Activated naive CD8-positive, alpha-beta T cell treated with anti-CD3 and anti-CD28 coated beads, Interleukin-2, amount 10 ng/mL, durations not matched to agents 7 days and 5 days (primary cell): Measurements from ENCODE around the gene RETREG3. TPM values are rescaled to one million over a fixed set of nuclear protein-coding genes. Genes with fewer than 3 reads are reported as not detected.
"Not testable (repeated sequence)": the region's sequence is repeated elsewhere in the genome, so short reads cannot be mapped to it uniquely, and the experiment has no call there.

Experiments
- ATAC-seq: fragments of 150-1000 bp; cut with Tn5 transposase; one replicate; pipeline ENCODE4 v1.10.0; 2021; ENCODE audit warnings: low read depth, moderate library complexity
- POLR2A ChIA-PET: fragments of 350-600 bp; sonication (Branson Sonifier 250); formaldehyde crosslinking; loops from one replicate; lab custom pipeline; 2021; ENCODE audit warnings: antibody characterized with exemption; lab: Charles Lee
- DNase-seq: peaks from one replicate; pipeline ENCODE4 v3.0.0; 2021
- H3K27ac Mint-ChIP-seq: one replicate; pipeline ENCODE4 v1.8.0; 2022; ENCODE audit warnings: mild to moderate bottlenecking, mixed read lengths
- H3K27me3 Mint-ChIP-seq: one replicate; pipeline ENCODE4 v1.8.0; 2022; ENCODE audit warnings: mild to moderate bottlenecking, moderate library complexity, mixed read lengths
- H3K36me3 Mint-ChIP-seq: one replicate; pipeline ENCODE4 v1.8.0; 2021; ENCODE audit warnings: mild to moderate bottlenecking, mixed read lengths
- H3K4me1 Mint-ChIP-seq: one replicate; pipeline ENCODE4 v1.8.0; 2021; ENCODE audit warnings: mixed read lengths
- H3K4me3 Mint-ChIP-seq: one replicate; pipeline ENCODE4 v1.8.0; 2022; ENCODE audit warnings: mild to moderate bottlenecking, moderate library complexity, mixed read lengths
- H3K9me3 Mint-ChIP-seq: one replicate; pipeline ENCODE4 v1.8.0; 2021; ENCODE audit warnings: mixed read lengths
- total RNA-seq, 2 experiments: library from RNA; stranded (reverse); gene quantifications; one replicate each; pipeline ENCODE4 v1.2.3, GENCODE V29; 2021

The RETREG3 gene
- total RNA-seq, 2 experiments from 2014 or later, result 82.2 to 82.3 TPM

DNA sequence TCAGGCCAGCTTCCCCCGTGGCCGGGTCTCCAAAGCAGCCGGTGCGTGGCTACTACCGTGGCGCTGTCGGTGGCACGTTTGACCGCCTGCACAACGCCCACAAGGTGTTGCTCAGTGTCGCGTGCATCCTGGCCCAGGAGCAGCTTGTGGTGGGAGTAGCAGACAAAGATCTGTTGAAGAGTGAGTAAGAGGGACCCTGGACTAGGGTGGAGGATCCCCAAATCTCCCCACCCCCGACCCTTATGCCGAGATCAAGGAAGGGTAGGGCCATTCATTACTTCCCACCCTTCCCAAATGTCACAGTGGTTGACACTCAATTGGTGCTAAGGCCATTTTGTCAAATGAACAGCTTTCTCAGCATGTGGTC, 46.0 kb downstream of the RETREG3 start:
- Mint-ChIP-seq H3K27me3 (no peaks in the 10 kb centered on the region), H3K9me3 (no peaks in the 10 kb centered on the region), H3K36me3 (peaks cover 13% of the 10 kb centered on the region), H3K4me3 (peak overlapping the region; percentile 92), H3K27ac (peak overlapping the region; percentile 93), H3K4me1 (peaks cover 36% of the 10 kb centered on the region)
- no peak for DNase-seq
- no peak for ATAC-seq
- POLR2A ChIA-PET, result interaction anchor here (0.5 to 2.2 kb wide), 4 partner anchors 9 to 237 kb away, joined by 3 to 7 read pairs (median 4); partner anchors contain the start of gene PSMC3IP

DNA sequence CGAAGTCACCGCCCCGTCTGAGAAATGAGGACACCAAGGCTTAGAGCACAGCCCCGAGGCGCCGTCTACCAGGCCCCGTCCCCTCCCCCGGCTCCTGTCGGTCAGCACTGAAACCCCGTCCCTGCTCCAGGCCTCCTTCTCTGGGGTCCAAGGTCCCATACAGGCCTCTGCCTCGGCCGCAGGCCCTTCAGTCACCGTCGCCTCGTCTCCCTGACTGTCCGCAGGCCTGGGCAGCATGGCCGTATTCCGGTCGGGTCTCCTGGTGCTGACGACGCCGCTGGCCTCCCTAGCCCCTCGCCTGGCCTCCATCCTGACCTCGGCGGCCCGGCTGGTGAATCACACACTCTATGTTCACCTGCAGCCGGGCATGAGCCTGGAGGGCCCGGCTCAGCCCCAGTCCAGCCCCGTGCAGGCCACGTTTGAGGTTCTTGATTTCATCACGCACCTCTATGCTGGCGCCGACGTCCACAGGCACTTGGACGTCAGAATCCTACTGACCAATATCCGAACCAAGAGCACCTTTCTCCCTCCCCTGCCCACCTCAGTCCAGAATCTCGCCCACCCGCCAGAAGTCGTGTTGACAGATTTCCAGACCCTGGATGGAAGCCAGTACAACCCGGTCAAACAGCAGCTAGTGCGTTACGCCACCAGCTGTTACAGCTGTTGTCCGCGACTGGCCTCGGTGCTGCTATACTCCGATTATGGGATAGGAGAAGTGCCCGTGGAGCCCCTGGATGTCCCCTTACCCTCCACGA, 46.6 kb downstream of the RETREG3 start:
- POLR2A ChIA-PET, result interaction anchor here (0.5 to 2.2 kb wide), 3 partner anchors 13 to 237 kb away, joined by 3 to 7 read pairs (median 6); partner anchors contain the start of gene PSMC3IP
- DNase-seq, result no peak
- Mint-ChIP-seq H3K9me3 (no peaks in the 10 kb centered on the region), H3K4me3 (peak overlapping the region; percentile 92), H3K36me3 (peaks cover 9% of the 10 kb centered on the region), H3K4me1 (peaks cover 32% of the 10 kb centered on the region), H3K27ac (peak overlapping the region; percentile 93), H3K27me3 (no peaks in the 10 kb centered on the region)
- peak; percentile 7 for ATAC-seq

DNA sequence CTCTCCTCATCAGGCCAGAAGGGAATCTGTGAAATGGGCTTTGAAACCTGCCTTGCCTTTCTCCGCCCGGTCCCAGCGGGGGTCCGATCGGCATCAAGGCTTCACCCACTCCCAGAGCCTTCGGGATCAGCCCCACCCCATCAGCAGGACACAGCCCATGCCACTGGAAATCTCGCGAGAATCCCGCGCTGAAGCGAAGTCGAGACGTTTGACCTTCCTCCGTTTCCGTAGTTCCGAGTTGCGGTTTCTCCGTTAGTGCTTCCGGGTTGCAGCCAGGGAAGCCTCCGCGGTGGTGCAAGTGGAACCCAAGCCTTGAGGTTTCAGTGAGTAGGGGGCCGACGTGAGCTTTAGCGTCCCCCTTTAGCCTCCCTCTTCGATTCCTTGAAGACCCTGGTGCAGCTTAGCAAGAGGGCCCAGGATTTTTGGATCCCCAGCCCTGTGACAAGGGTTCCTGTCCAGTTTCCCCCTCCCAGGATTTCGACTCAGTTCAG, 47.2 kb downstream of the RETREG3 start, which contains the start of gene COASY:
TSS of gene COASY (plus strand) at position 252 of the 491 bp plus-strand sequence. CDS start 475 bp downstream, outside the sequence.
- Mint-ChIP-seq H3K4me1 (peaks cover 34% of the 10 kb centered on the region), H3K9me3 (no peaks in the 10 kb centered on the region), H3K4me3 (peak within 1 kb of the TSS; percentile 92), H3K36me3 (peaks cover 7% of the 10 kb centered on the region), H3K27ac (peak within 1 kb of the TSS; percentile 93), H3K27me3 (no peaks in the 10 kb centered on the region)
- POLR2A ChIA-PET, result interaction anchor here (2.2 kb wide), 1 partner anchor 16 kb away, joined by 7 read pairs; the partner anchor contains the start of gene PSMC3IP
- peak; percentile 61 for ATAC-seq
- peak; percentile 93 for DNase-seq

DNA sequence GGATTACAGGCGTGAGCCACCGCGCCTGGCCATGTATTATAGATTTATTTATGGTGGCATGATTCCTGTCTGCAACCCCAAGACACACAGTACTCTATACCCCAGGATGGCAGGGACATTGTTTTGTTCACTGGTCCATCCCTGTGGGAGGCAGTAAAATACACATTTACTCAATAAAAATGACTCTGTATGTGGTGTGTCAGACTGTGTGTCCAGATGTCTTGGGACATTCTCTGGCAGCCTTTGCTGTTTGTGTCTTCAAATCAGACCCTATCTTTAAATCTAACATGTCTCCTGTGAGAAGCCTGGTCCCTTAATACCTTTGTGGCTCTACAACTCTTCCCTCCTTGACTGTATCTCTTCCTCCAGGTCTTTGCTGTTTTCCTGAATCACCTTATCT, 48.9 kb downstream of the RETREG3 start:
- Mint-ChIP-seq H3K4me3 (peak overlapping the region; percentile 62), H3K4me1 (peaks cover 33% of the 10 kb centered on the region), H3K9me3 (no peaks in the 10 kb centered on the region), H3K36me3 (peaks cover 4% of the 10 kb centered on the region), H3K27ac (no peak overlapping the region), H3K27me3 (no peaks in the 10 kb centered on the region)
- DNase-seq (no peak), ATAC-seq (no peak)
- POLR2A ChIA-PET, result interaction anchor here (0.6 to 0.9 kb wide), 2 partner anchors 19 to 21 kb away, joined by 3 to 7 read pairs; no protein-coding TSS in a partner anchor

DNA sequence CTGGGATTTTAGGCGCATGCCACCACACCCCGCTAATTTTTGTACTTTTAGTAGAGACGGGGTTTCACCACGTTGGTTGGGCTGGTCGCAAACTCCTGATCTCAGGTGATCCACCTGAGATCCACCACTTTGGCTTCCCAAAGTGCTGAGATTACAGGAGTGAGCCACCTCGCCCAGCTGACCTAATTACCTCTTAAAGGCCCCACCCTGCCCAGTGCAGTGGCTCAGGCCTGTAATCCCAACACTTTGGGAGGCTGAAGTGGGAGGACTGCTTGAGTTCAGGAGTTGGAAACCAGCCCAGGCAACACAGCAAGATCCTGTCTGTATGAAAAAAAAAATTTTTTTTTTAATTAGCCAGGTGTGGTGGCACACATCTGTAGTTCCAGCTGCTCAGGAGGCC, 50.1 kb downstream of the RETREG3 start:
- ATAC-seq, result no peak
- Mint-ChIP-seq H3K4me1 (peaks cover 30% of the 10 kb centered on the region), H3K9me3 (no peaks in the 10 kb centered on the region), H3K27me3 (no peaks in the 10 kb centered on the region), H3K4me3 (no peak overlapping the region), H3K36me3 (peaks cover 6% of the 10 kb centered on the region), H3K27ac (no peak overlapping the region)
- no peak for DNase-seq
- POLR2A ChIA-PET, result interaction anchor here (0.8 to 0.9 kb wide), 2 partner anchors 18 to 23 kb away, joined by 3 read pairs; partner anchors contain the start of gene NAGLU

DNA sequence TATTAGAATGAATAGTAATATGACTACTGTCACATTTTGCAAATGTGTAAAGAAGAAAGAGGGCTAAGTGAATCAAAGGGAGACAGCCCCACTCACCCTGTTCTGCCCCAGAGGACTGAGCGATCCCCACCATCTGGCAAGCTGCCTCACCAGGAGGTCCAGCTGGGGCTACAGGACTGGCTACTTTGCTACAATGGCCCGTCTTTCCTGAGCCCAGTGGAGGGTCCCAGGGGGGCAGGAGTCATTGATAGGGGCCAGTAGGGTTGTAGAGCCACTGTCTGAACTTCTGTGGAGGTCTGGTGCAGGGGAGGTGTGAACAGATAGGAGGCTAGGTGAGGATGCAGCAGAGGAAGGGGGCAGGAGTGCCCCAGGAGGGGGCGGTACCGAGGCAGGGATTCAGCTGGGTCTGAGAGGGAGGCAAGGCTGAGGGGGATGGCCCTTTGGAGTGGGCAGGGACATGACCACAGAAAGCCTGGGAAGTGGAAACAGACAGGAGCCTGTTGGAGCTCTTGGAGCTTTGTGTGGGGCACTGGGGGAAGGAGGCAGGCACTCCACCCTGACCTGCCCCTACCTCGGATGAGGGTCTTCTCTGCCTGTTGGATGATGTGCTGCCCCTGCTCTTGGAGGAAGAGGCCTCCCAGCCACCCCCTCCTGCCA, 53.1 kb downstream of the RETREG3 start:
- DNase-seq, H3K36me3 Mint-ChIP-seq, ATAC-seq, POLR2A ChIA-PET, H3K9me3 Mint-ChIP-seq, H3K27ac Mint-ChIP-seq, H3K27me3 Mint-ChIP-seq: not testable (repeated sequence)
- H3K4me1 Mint-ChIP-seq, result peaks cover 18% of the 10 kb centered on the region
- H3K4me3 Mint-ChIP-seq, result peak overlapping the region; percentile 94

DNA sequence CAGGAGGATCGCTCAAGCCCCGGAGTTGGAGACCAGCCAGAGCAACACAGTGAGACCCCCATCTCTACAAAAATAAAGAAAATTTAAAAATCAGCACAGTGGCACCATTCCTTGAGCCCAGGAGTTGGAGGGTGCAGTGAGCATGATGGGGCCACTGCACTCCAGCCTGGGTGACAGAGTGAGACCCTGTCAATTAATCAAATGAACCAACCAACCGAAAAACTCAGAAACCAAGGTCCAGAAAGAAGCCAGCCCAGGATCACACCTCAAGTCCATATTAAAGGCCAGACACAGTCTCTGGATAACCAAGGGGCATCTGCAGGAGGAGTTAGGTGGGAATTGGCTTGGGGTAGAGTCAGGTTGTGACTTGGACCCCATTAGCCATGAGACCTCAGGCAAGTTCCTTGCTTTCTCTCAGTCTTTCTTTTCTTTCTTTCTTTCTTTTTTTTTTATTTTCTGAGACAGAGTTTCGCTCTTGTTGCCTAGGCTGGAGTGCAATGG, 54.0 kb downstream of the RETREG3 start:
- POLR2A ChIA-PET, result interaction anchor here (0.6 to 2.8 kb wide), 11 partner anchors 8 to 443 kb away, joined by 3 to 21 read pairs (median 4); partner anchors contain the start of genes MLX, NAGLU, PLEKHH3 and PSMC3IP
- ATAC-seq (no peak), DNase-seq (no peak)
- peak overlapping the region; percentile 94 for H3K27ac Mint-ChIP-seq
- H3K4me3 Mint-ChIP-seq, result peak overlapping the region; percentile 94
- H3K36me3 Mint-ChIP-seq, result peaks cover 1% of the 10 kb centered on the region
- H3K27me3 Mint-ChIP-seq, result no peaks in the 10 kb centered on the region
- H3K4me1 Mint-ChIP-seq, result peaks cover 16% of the 10 kb centered on the region
- no peaks in the 10 kb centered on the region for H3K9me3 Mint-ChIP-seq

DNA sequence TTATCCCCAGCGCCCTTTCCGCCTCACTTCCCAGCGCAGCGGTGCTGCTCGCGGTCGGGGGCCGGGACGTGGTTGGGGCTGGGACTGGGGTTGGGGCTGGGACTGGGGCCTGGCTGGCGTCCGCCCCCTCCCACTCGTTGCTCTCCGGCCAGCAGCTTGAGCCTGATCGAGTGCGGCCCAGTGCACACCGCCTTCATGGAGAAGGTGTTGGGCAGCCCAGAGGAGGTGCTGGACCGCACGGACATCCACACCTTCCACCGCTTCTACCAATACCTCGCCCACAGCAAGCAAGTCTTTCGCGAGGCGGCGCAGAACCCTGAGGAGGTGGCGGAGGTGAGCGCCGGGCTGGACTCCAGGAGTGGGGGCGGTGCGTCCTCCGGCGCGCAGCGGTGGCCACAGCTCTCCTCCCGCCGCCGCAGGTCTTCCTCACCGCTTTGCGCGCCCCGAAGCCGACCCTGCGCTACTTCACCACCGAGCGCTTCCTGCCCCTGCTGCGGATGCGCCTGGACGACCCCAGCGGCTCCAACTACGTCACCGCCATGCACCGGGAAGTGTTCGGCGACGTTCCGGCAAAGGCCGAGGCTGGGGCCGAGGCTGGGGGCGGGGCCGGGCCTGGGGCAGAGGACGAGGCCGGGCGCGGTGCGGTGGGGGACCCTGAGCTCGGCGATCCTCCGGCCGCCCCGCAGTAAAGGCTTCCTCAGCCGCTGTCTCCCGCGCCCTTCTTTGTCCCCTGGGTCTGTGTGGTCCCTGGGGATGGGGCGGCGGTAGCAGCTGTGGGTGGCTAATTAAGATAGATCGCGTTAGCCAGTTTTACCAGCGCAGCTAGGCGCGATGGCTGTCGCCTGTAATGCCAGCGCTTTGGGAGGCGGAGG, 54.7 kb downstream of the RETREG3 start:
- DNase-seq (peak; percentile 87), ATAC-seq (peak; percentile 92)
- H3K4me3 Mint-ChIP-seq, result peak overlapping the region; percentile 94
- no peaks in the 10 kb centered on the region for H3K27me3 Mint-ChIP-seq
- peaks cover 1% of the 10 kb centered on the region for H3K36me3 Mint-ChIP-seq
- POLR2A ChIA-PET, result interaction anchor here (0.6 to 2.8 kb wide), 12 partner anchors 9 to 443 kb away, joined by 3 to 21 read pairs (median 4); partner anchors contain the start of genes MLX, NAGLU, PLEKHH3 and PSMC3IP
- H3K27ac Mint-ChIP-seq, result peak overlapping the region; percentile 94
- peaks cover 14% of the 10 kb centered on the region for H3K4me1 Mint-ChIP-seq
- no peaks in the 10 kb centered on the region for H3K9me3 Mint-ChIP-seq

DNA sequence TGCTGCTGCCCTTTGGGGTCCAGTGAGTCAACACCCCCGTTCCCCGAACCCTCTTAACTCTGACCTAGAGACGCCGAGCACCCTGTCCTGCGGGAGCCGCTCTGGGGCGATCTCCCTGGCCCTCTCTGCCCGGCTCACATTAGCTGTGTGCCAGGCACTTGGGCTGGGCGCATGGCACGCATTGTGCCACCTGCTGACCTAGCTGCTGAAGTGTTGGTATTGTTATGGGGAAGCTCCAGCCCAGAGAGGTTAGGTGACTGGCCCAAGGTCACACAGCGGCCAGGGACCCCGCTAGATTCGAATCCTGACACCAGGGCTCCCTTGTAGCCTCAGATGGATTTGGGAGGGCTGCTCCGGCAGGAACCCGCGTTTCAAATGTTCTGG, 55.3 kb downstream of the RETREG3 start:
- POLR2A ChIA-PET, result interaction anchor here (0.8 to 2.8 kb wide), 9 partner anchors 10 to 124 kb away, joined by 3 to 21 read pairs (median 7); partner anchors contain the start of genes MLX, NAGLU, PLEKHH3 and PSMC3IP
- H3K27ac Mint-ChIP-seq, result peak overlapping the region; percentile 94
- no peaks in the 10 kb centered on the region for H3K27me3 Mint-ChIP-seq
- ATAC-seq (no peak), DNase-seq (peak; percentile 45)
- H3K9me3 Mint-ChIP-seq, result no peaks in the 10 kb centered on the region
- peaks cover 19% of the 10 kb centered on the region for H3K4me1 Mint-ChIP-seq
- peaks cover 1% of the 10 kb centered on the region for H3K36me3 Mint-ChIP-seq
- peak overlapping the region; percentile 94 for H3K4me3 Mint-ChIP-seq

DNA sequence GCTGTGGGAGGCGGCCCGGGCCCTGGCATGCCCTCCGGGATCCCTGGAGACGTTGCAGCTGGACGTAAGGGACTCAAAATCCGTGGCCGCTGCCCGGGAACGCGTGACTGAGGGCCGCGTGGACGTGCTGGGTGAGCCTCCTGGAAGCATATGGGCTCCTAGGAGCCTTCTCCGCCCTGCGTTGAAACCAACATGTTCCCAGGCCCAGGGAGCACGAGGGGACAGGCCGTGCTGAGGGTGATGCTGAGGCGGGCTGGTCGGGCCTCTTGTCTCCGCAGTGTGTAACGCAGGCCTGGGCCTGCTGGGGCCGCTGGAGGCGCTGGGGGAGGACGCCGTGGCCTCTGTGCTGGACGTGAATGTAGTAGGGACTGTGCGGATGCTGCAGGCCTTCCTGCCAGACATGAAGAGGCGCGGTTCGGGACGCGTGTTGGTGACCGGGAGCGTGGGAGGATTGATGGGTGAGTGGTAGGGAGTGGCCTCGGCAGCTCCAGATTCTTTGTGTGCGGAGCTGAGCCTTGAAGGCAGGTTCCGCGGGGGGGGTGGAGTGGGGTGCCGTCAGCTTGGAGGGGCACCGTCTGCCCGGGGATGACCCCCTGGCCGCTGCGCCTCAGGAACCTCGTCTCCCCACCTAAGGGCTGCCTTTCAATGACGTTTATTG, 55.9 kb downstream of the RETREG3 start:
- peaks cover 1% of the 10 kb centered on the region for H3K36me3 Mint-ChIP-seq
- peaks cover 20% of the 10 kb centered on the region for H3K4me1 Mint-ChIP-seq
- H3K27ac Mint-ChIP-seq, result peak overlapping the region; percentile 6
- DNase-seq (no peak), ATAC-seq (no peak)
- H3K9me3 Mint-ChIP-seq, result no peaks in the 10 kb centered on the region
- POLR2A ChIA-PET, result interaction anchor here (1.8 to 2.8 kb wide), 4 partner anchors 12 to 17 kb away, joined by 4 to 21 read pairs (median 18); partner anchors contain the start of genes MLX and NAGLU
- H3K27me3 Mint-ChIP-seq, result no peaks in the 10 kb centered on the region
- peak overlapping the region; percentile 94 for H3K4me3 Mint-ChIP-seq

DNA sequence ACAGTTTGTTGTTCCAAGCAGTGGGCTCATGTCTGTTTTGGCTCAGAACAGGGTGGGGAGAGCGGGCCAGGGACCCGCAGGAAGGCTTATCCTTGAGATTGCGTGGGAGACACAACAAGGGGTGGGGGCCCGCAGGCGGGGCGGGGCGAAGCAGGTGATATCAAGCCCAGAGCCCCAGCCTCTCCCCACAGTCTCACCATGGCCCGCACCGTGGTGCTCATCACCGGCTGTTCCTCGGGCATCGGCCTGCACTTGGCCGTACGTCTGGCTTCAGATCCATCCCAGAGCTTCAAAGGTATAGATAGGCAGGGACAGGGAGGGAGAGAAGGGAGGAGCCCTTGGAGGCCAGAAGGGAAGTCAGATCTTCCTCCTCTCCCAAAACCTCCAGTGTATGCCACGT, 56.4 kb downstream of the RETREG3 start, which contains the start of gene HSD17B1:
TSS of gene HSD17B1 (plus strand) at position 188 of the 400 bp plus-strand sequence. CDS start at position 199, 11 bp downstream.
- Mint-ChIP-seq H3K27ac (peak within 1 kb of the TSS; percentile 6), H3K4me1 (peaks cover 20% of the 10 kb centered on the region), H3K4me3 (peak within 1 kb of the TSS; percentile 94)
- not testable (repeated sequence) for ATAC-seq, H3K36me3 Mint-ChIP-seq, H3K27me3 Mint-ChIP-seq, H3K9me3 Mint-ChIP-seq, DNase-seq
- POLR2A ChIA-PET, result interaction anchor here (2.8 kb wide), 1 partner anchor 12 kb away, joined by 19 read pairs; no protein-coding TSS in a partner anchor
